ELF-1 (cell line): ENCODE data around the gene SPATC1L.

Source experiments
- DNase-seq: peaks from one replicate; pipeline ENCODE4 v3.0.0-alpha.2; 2016; ENCODE audit warnings: low read depth, low spot score

Gene SPATC1L

DNA sequence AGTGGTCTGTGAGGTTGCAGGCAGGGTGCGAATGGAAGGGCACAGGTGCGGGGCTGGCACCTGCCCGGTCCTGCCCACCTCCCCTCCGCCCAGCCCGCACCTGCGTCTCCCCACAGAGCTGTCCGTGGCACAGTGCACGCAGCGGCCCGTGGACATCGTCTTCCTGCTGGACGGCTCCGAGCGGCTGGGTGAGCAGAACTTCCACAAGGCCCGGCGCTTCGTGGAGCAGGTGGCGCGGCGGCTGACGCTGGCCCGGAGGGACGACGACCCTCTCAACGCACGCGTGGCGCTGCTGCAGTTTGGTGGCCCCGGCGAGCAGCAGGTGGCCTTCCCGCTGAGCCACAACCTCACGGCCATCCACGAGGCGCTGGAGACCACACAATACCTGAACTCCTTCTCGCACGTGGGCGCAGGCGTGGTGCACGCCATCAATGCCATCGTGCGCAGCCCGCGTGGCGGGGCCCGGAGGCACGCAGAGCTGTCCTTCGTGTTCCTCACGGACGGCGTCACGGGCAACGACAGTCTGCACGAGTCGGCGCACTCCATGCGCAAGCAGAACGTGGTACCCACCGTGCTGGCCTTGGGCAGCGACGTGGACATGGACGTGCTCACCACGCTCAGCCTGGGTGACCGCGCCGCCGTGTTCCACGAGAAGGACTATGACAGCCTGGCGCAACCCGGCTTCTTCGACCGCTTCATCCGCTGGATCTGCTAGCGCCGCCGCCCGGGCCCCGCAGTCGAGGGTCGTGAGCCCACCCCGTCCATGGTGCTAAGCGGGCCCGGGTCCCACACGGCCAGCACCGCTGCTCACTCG lies 52.2 kb downstream of the SPATC1L start:
- no peak for DNase-seq

DNA sequence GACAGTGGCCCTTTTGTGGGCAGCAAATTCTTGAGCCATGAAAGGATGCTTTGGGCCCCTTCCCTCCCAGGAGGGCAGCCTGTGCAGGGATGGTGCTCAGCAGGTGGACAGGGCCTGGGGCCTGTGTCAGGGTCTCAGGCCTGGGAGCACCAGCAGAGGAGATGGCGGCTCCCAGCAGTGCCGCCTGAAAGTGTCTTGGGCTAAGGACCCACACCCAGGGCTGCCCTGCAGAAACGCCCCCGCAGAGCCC lies 52.7 kb downstream of the SPATC1L start:
- DNase-seq = no peak

DNA sequence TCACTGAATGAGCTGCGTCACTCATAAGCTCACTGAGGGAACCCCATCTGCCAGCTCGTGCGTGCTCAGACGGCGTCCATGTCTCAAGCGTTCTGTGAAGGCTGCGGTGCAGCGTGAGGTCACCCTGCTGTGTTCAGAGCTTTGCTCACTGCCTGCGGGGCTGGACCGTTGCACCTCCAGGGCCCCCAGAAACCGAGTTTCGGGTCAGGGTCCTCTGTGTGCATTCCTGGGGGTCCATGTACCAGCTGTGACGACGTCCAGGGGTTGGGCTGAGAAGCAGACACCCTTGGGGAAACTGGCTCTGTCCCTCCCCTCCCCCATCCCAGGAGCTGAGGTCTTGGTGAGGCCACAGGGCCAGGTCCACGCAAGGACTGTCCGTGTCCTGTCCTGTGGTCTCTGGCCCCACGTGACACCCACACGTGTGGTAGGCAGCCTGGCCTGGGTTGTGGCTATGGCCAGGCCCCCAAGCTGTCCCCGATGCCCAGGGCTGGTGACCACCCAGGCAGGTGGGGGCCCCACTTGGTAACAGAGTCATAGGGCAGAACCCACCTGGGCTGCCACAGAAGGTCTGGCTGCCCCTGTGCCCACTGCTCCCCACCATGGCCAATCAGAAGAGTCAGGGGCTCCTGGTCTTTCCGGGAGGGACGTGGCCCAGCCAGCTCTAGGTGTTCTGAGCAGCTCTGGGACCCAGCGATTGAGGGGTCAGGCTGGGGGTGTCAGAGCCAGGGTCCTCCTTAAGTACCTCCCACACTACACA lies 53.2 kb downstream of the SPATC1L start:
- no peak for DNase-seq

DNA sequence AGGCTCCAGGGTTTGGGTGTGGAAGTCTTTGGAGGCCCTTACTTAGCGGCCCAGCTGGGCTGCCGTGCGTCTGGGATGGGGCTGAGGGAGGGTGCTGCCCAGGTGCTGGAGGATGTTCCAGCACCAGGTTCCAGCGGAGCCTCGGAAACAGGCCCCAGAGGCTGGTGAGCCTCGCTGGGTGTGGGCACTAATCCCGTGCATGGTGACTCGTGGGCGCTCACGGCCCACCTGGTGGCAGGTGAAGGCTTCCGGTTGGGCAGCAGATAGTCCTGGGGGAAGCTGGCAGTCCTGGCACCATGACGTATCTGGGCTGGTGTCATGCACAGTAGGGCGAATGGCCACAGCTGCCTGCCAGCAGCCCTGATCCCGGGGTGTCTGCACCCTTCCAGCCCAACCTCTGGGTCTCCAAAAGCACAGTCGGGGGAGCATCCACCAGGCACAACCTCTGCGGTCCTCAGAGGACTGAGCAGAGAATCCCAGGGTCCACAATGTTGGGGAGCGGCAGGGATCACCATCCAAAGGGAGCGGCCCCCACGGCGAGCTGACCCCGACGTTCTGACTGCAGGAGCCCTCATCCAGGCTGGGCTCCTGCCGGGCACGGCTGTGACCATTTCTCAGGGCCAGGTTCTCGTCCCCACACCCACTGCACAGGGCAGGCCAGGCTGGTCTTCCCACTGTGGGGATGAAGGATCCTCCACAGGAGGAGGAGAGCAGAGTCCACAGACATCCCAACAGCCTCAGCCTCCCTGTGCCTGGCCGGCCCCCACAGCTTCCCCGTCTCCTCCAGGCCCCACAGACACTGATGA lies 54.2 kb downstream of the SPATC1L start:
- no peak for DNase-seq

DNA sequence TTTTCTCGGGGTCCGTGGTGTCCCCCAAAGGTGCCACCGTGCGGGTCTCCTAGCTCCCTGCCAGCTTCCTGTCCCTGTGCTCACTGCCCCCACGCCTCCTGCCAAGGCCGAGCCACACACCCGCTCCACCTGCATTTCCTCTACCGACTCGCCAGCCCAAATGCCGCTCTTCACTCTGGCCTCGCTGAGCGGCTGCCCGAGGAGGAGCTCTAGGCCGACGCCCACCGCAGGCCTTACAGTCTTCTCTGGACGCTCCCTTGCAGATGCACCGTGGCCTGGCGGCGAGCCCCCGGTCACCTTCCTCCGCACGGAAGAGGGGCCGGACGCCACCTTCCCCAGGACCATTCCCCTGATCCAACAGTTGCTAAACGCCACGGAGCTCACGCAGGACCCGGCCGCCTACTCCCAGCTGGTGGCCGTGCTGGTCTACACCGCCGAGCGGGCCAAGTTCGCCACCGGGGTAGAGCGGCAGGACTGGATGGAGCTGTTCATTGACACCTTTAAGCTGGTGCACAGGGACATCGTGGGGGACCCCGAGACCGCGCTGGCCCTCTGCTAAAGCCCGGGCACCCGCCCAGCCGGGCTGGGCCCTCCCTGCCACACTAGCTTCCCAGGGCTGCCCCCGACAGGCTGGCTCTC lies 55.2 kb downstream of the SPATC1L start:
- no peak for DNase-seq

DNA sequence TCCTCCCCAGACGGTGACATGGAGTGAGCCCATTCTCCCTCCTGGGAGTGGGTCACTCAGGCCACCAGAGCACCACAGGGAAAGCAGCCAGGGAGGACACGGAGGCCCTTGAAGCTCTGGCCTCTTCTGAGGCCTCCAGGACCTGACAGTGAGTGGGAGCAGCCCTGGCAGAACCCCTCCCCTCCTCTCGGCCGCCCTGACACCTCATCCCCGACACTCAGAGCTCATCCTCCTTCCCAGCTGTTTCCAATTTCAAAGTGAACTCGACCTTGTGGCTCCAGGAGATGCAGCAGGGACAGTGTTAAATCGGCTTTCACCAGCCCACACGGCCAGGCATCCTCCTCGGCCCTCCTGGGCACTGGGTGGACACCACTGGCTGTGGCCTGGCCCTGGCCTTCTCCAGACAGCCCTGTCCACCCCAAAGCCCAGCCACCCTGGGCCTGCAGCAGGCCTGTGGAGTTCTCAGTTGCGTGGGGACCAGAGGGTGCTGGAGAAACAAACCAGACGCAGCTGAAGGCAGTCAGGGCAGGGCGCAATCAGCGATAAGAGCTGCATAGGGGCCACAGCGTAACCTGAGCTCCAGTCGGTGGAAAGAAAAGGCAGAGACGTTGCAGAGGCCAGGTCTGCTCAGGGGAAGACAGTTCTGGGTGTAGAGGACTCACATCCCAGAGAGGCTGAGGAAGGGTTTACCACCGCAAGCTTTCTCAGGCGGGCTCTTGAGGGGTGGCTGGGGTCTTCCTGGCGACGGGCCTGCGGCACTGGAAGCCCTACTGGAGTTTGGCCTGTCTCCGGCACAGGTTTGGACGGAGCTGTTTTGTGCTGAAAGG lies 55.9 kb downstream of the SPATC1L start:
- DNase-seq = peak; percentile 67

DNA sequence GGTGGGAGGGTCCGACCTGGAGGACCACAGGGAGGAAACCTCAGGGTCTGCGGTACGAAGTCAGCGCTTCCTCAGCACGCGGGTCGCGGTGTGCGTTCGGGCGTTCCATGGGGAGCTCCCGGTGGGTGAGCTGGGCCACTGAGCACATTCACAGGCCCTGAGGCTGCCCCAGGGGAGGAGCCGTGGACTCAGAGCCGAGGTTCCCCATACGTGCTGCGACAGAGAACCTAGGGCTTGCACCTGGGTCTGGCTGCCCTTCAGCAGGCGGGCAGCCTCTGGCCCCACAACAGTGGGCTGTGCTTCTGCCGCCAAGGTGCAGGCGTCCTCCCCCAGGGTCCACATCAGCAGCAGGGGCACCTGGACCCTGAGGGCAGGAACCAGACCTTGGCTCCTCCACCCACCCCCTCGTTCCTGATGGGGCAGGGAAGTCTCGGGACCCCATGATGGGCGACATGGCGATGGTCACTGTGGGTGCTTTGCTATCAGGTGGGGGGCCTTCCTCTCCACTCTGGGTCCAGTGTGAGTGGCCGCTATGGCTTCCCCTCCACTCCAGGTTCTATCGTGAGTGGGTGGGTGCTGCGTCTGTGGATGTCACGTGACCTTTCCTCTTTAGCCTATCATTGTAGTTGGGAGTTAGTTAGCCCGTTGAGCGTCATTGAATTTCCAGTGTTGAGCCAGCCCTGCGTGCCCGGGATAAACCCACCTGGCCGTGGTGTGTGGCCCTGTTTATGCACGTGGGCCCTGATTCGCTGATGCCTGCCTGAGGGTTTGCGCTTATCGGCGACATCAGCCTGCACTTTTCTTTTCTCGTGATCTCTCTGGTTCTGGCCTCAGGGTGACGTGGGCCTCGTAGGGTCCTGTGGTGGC lies 56.8 kb downstream of the SPATC1L start:
- no peak for DNase-seq

DNA sequence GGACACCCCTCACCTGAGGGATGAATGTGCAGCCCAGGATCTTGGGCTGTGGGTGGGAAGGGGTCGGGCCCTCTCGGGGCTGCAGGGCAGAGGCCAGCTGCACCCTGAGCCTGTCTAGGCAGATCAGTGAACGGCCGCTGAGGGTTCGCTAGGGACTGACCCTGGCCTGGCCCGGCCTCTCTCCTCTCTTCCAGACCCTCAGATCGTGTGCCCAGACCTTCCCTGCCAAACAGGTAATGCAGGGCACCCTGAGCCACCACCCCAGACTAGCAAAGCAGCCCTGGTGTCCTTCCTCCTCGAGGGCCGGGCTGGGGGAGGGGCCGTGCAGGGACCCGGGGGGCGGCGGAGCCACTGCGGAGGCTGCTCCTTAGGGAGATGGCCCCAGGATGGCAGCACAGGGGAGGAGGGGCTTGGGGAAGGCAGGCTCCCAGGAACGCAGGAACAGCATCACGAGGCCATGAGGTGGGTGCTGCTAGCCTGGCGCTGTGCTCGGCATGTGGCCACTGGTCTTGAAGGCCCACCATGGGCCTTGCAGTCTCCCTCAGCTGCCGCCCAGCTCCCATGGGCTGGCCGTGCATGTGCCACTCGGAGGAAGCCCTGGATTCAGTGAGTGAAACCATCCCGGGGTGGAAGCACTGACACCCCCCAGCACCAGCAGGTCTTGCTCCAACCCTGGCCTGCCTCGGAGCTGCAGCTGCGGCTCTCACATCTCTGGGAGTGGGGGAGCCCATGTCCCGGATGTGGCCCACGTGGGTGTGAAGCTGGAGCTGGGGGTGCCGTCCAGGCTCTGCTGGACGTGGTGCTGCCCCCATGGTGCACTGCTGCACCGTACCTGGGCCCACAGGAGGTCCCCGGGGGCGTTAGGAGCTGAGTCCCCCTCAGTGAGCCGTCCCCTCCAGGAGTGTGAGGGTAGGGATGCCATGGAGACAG lies 57.7 kb downstream of the SPATC1L start:
- DNase-seq = no peak

DNA sequence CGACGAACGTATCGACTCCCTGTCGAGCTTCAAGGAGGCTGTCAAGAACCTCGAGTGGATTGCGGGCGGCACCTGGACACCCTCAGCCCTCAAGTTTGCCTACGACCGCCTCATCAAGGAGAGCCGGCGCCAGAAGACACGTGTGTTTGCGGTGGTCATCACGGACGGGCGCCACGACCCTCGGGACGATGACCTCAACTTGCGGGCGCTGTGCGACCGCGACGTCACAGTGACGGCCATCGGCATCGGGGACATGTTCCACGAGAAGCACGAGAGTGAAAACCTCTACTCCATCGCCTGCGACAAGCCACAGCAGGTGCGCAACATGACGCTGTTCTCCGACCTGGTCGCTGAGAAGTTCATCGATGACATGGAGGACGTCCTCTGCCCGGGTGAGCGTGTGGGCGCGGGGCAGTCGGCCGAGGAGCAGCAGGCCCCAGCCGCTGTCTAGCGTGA lies 58.4 kb downstream of the SPATC1L start:
- no peak for DNase-seq

DNA sequence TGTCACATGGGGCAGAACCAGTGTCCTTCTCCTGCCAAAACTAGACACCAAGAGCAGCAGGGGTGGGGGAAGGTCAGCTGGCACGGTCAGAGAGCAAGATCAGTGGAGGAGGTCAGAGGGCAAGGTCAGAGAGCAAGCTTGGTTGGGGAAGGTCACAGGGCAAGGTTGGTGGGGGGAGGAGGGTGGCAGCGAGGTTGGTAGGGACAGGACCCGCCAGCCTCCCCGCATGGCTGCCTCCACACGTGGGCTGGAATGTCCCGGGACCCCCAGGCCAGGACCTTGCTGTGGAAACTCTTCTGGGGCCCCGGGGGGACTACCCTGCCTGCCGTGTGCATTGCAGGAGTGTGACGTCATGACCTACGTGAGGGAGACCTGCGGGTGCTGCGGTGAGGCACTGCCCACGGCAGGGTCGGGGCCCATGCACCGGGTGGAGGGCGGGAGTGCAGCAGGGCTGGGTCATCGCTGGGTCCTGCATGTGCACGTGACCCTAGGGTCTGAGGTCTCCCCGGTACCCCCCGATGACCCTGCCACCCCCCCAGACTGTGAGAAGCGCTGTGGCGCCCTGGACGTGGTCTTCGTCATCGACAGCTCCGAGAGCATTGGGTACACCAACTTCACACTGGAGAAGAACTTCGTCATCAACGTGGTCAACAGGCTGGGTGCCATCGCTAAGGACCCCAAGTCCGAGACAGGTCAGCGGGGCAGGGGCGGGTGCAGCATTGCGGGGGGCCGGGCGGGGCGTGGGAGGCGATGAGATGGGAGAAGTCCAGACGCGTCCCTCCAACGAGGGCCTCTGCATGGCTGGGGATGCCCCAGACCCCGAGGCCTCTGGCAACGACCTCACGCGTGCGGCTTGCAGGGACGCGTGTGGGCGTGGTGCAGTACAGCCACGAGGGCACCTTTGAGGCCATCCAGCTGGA lies 59.1 kb downstream of the SPATC1L start:
- DNase-seq = no peak

DNA sequence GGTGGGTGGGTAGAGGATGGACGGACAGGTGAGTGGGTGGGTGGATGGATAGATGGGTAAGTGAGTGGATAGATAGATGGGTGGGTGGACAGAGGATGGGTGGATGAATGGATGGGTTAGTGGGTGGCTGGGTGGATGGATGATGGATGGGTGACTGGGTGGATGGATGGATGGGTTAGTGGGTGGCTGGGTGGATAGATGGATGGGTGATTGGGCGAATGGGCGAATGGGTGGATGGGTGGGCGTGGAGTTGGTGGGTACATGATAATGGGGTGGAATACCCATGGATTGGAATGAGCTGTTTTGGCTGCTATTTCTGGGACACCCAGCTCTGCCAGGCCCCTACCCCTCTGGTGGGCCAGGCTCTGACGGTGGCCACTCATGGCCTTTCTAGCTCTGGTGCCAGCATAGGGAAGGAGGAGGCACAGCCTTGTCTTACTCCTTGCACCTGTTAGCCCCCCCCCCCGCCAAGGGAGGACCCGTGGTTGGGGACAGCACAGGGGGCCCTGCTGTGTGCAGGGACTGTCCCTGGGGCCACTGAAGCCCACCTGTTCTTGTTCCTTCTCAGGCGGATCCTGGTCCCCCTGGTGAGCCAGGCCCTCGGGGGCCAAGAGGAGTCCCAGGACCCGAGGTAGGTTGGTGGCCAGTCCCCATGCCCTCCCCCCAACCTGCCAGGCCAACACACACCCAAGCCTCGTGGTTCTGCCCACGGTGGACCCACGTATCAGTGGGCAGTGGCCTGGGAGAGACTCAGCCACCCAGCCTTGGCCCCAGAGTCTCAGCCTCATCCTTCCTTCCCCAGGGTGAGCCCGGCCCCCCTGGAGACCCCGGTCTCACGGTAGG lies 60.0 kb downstream of the SPATC1L start:
- DNase-seq = no peak

DNA sequence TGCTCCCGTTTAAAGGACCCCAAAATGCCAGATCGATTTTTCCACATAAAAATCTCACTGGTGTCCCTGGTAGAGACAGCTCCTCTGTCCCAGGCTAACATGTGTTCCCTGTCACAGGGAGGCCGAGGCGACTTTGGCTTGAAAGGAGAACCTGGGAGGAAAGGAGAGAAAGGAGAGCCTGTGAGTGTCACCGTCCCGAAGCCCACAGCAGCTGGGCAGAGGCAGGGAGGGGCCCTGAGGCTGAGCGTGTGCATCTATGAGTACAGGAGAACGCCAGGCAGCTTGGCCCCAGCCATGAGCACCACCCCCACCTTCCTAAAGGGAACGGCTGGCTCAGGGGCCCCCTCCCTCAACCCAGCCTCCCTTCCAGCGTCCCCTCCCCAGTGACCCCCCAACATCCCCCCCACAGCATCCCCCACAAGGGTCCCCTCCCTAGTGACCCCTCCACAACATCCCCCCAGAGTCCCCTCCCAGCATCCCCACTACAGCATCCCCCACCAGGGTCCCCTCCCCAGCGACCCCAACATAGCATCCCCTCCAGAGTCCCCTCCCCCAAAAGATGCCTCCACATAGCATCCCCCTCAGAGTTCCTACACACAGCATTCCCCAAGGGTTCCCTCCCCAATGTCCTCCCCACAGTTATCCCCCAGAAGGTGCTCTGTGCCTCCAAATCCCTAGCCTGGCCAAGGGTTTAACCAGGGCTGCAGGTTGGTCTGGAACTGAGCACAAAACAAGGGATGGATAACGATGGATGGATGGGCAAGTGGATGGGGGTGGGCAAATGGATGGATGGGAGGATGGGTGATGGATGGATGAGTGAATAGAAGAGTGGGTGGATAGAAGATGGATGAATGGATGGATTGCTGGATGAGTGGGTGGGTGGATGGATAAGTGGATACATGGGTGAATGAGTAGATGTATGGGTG lies 61.2 kb downstream of the SPATC1L start:
- no peak for DNase-seq

DNA sequence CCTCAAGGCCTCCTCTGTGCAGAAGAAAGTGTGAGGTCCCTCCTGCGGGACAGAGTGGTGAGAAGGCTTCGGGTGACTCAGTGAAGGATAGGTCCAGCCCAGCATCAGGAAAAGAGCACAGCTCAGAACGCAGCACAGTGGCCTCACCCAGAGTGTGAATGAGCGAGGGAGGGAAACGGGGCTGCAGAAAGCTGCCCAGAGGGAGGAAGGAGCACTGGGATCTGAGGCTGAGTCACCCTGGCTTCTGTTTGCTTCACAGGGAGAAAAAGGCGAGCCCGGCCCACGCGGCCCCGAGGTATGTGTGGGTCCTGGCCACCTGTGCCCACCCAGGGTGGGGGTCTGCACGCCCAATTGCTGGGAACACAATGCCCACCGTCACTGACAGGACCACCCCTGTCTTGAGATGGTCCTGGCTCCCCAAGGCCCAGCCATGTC lies 62.0 kb downstream of the SPATC1L start:
- DNase-seq = no peak

DNA sequence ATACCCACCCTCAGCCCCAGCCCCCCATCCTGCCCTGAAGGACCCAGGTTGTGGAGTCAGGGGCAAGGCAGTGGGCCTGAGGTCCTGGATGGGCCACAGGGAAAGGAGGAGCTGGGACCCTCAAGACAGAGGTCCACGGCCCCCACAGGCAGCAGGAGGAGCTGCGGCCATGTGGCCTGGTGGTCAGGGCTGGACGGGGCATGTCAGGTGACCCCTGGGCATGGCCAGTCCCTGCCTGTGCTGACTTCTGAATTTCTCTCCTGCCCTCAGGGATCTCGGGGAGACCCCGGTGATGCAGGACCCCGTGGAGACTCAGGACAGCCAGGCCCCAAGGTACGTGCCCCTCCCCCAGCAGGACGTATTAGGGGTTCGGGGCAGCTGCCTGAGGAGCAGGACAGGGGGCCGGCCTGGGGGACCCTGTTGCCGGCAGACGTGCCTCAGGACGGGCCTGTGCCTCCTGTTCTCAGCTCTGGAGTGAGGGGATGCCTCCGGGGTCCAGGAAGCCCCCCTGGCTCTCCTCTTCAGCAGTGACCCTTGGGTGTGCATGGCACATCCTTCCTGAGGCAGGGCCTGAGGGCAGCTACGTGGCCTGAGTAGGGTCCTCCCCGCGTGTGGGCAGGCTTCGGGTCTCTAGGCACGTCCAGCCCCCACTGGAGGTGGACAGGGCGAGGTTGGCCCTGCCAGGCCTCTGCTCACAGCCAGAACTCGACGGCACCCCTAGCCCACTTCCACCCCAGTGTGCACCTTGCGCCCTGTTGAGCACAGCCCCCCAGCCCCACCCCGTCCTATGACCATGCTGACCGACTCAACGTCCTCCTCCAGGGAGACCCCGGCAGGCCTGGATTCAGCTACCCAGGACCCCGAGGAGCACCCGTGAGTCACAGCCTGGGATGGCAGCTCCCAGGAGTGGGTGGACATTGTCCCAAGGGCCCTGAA lies 62.7 kb downstream of the SPATC1L start:
- no peak for DNase-seq
